LHCN-M2 (cell line): ENCODE data around the gene DUSP2. TPM values are rescaled to one million over a fixed set of nuclear protein-coding genes. Genes with fewer than 3 reads are reported as not detected.
"Not testable (repeated sequence)": the region's sequence is repeated elsewhere in the genome, so short reads cannot be mapped to it uniquely, and the experiment has no call there.

Experiments
- DNase-seq: peaks from one replicate; pipeline ENCODE4 v3.0.0-alpha.2; 2012; ENCODE audit warnings: low read depth
- total RNA-seq: library from RNA; depleted of rRNA; stranded (reverse); fragments of >200 nt; gene quantifications from 2 replicates; pipeline ENCODE4 v1.2.3, GENCODE V29; 2014

Gene DUSP2
- total RNA-seq, 1 experiment from 2014 or later = 0.23 TPM

GRCh38 chr2:96148410-96149217 is 3.4 kb upstream of the DUSP2 start:
- peak; percentile 13 for DNase-seq

GRCh38 chr2:96147593-96148201 is 2.5 kb upstream of the DUSP2 start:
- DNase-seq = no peak

- DNase-seq = no peak
Measured at GRCh38 chr2:96146881-96147592, 1.8 kb upstream of the DUSP2 start.

- DNase-seq = no peak
Measured at GRCh38 chr2:96146153-96146880, 1.1 kb upstream of the DUSP2 start.

GRCh38 chr2:96145848-96146152 is 560 bp upstream of the DUSP2 start:
- no peak for DNase-seq

- DNase-seq = no peak
Measured at GRCh38 chr2:96144481-96145035, 682 bp downstream of the DUSP2 start.

- no peak for DNase-seq
Measured at GRCh38 chr2:96143848-96144480, 1.3 kb downstream of the DUSP2 start.

- DNase-seq = no peak
Measured at GRCh38 chr2:96143231-96143847, 1.9 kb downstream of the DUSP2 start.

- no peak for DNase-seq
Measured at GRCh38 chr2:96142217-96143113, 2.8 kb downstream of the DUSP2 start.

- not testable (repeated sequence) for DNase-seq
Measured at GRCh38 chr2:96141624-96141967, 3.6 kb downstream of the DUSP2 start.

- no peak for DNase-seq
Measured at GRCh38 chr2:96140941-96141623, 4.2 kb downstream of the DUSP2 start.

GRCh38 chr2:96139181-96139758 is 6.0 kb downstream of the DUSP2 start:
- no peak for DNase-seq

- no peak for DNase-seq
Measured at GRCh38 chr2:96138179-96139145, 6.8 kb downstream of the DUSP2 start, which contains the start of gene ASTL. Gene ASTL, minus strand, starts transcription at chr2:96138502. Its CDS starts 66 bp downstream, at chr2:96138436.

GRCh38 chr2:96137321-96138178 is 7.7 kb downstream of the DUSP2 start:
- no peak for DNase-seq

- no peak for DNase-seq
Measured at GRCh38 chr2:96136129-96136720, 9.0 kb downstream of the DUSP2 start.

GRCh38 chr2:96135621-96136020 is 9.6 kb downstream of the DUSP2 start:
- DNase-seq = no peak
